HG02943 (cell line): ENCODE measurements around the gene HMGXB3.
"Not testable (repeated sequence)": the region's sequence is repeated elsewhere in the genome, so short reads cannot be mapped to it uniquely, and the experiment has no call there.

ENCODE experiments used
- ATAC-seq: cut with Tn5 transposase; IDR thresholded peaks from one replicate; pipeline ENCODE4 v1.9.1; 2021; ENCODE audit warnings: mild to moderate bottlenecking, low read depth, moderate library complexity; ENCODE audit not compliant: unreplicated experiment

Gene HMGXB3

GRCh38 chr5:150082889-150083288 is 82.3 kb downstream of the HMGXB3 start:
- ATAC-seq: no peak

GRCh38 chr5:150084754-150085153 is 84.2 kb downstream of the HMGXB3 start:
- ATAC-seq: not testable (repeated sequence)

GRCh38 chr5:150085191-150085912 is 84.8 kb downstream of the HMGXB3 start:
- no peak for ATAC-seq

- no peak for ATAC-seq
Measured at GRCh38 chr5:150085950-150086715, 85.6 kb downstream of the HMGXB3 start, which contains the start of gene CSF1R. CSF1R (minus strand) TSS chr5:150086554; CDS start chr5:150086427, 127 bp downstream.

- ATAC-seq: no peak
Measured at GRCh38 chr5:150092159-150092787, 91.7 kb downstream of the HMGXB3 start.

- no peak for ATAC-seq
Measured at GRCh38 chr5:150097152-150097551, 96.6 kb downstream of the HMGXB3 start.

- ATAC-seq: no peak
Measured at GRCh38 chr5:150101023-150101422, 100.5 kb downstream of the HMGXB3 start.
